ENCODE results near the gene ATRN.
A peak's percentile ranks its signal among the peaks of the same experiment; 100 is the strongest.

GRCh38 chr20:3479759-3480615, 9.2 kb downstream of the ATRN start:
- TF ChIP-seq CTCF (IDR thresholded peaks at IDR 0.05; ENCODE audit: low read depth, low read length, missing input control) (no peak), FOXA1 (IDR thresholded peaks at IDR 0.05) (no peak), RAD21 (IDR thresholded peaks at IDR 0.05) (peak in 1 of 2 donors; percentile 24), TAF1 (conservative IDR thresholded peaks at IDR 0.05) (no peak)
- TF ChIP-seq, protein P1, sequence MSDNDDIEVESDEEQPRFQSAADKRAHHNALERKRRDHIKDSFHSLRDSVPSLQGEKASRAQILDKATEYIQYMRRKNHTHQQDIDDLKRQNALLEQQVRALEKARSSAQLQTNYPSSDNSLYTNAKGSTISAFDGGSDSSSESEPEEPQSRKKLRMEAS (IDR thresholded peaks at IDR 0.05) = no peak

Measured in liver (tissue), 3 donors.